HEK293 (cell line): ENCODE results near the gene YWHAG.

Experiments
- AEBP2 ChIP-seq: fragments of 450-650 bp; formaldehyde crosslinking; IDR thresholded peaks from 2 replicates; pipeline ENCODE4 v1.5.1; 2016; ENCODE audit warnings: missing biosample characterization, missing genetic modification characterization, borderline replicate concordance
- FEZF1 ChIP-seq: fragments of 450-650 bp; formaldehyde crosslinking; IDR thresholded peaks from 2 replicates; pipeline ENCODE4 v1.5.1; 2016; ENCODE audit warnings: missing biosample characterization, missing genetic modification characterization
- GLIS1 ChIP-seq: fragments of 450-650 bp; formaldehyde crosslinking; IDR thresholded peaks from 2 replicates; pipeline ENCODE4 v1.5.1; 2016; ENCODE audit warnings: missing biosample characterization, missing genetic modification characterization
- HOXD13 ChIP-seq: sonication (generic); formaldehyde crosslinking; IDR thresholded peaks from 2 replicates; pipeline ENCODE4 v1.8.0; 2022; ENCODE audit warnings: missing genetic modification reagents, borderline replicate concordance
- KLF16 ChIP-seq: fragments of 450-650 bp; formaldehyde crosslinking; IDR thresholded peaks from 2 replicates; pipeline ENCODE4 v1.5.1; 2017; ENCODE audit warnings: missing biosample characterization, missing genetic modification characterization
- OSR2 ChIP-seq: fragments of 450-650 bp; formaldehyde crosslinking; IDR thresholded peaks from 2 replicates; pipeline ENCODE4 v1.5.1; 2016; ENCODE audit warnings: missing biosample characterization, missing genetic modification characterization
- PRDM1 ChIP-seq: fragments of 450-650 bp; formaldehyde crosslinking; IDR thresholded peaks from 2 replicates; pipeline ENCODE4; 2016; ENCODE audit warnings: missing biosample characterization, missing genetic modification characterization
- ZBTB17 ChIP-seq: fragments of 450-650 bp; formaldehyde crosslinking; IDR thresholded peaks from 2 replicates; pipeline ENCODE4 v1.5.1; 2016; ENCODE audit warnings: missing biosample characterization, missing genetic modification characterization
- ZBTB48 ChIP-seq: fragments of 450-650 bp; formaldehyde crosslinking; IDR thresholded peaks from 2 replicates; pipeline ENCODE4 v1.5.1; 2016; ENCODE audit warnings: missing biosample characterization, missing genetic modification characterization
- ZBTB6 ChIP-seq: fragments of 450-650 bp; formaldehyde crosslinking; IDR thresholded peaks from 2 replicates; pipeline ENCODE4 v1.5.1; 2017; ENCODE audit warnings: missing biosample characterization, missing genetic modification characterization
- ZFHX2 ChIP-seq: fragments of 450-650 bp; formaldehyde crosslinking; conservative IDR thresholded peaks from 2 replicates; pipeline ENCODE4 v1.5.1; 2016; ENCODE audit warnings: missing biosample characterization, missing genetic modification characterization
- ZFP3 ChIP-seq: fragments of 450-650 bp; formaldehyde crosslinking; IDR thresholded peaks from 2 replicates; pipeline ENCODE4 v1.5.1; 2016; ENCODE audit warnings: low read depth, missing biosample characterization, missing genetic modification characterization
- ZFP37 ChIP-seq: fragments of 450-650 bp; formaldehyde crosslinking; IDR thresholded peaks from 2 replicates; pipeline ENCODE4 v1.5.1; 2016; ENCODE audit warnings: missing biosample characterization, missing genetic modification characterization
- ZIC2 ChIP-seq: fragments of 450-650 bp; formaldehyde crosslinking; IDR thresholded peaks from 2 replicates; pipeline ENCODE4 v1.5.1; 2016; ENCODE audit warnings: missing biosample characterization, missing genetic modification characterization
- ZNF132 ChIP-seq: fragments of 450-650 bp; formaldehyde crosslinking; IDR thresholded peaks from 2 replicates; pipeline ENCODE4 v1.5.1; 2017; ENCODE audit warnings: missing biosample characterization, missing genetic modification characterization, borderline replicate concordance
- ZNF146 ChIP-seq: fragments of 450-650 bp; formaldehyde crosslinking; IDR thresholded peaks from 2 replicates; pipeline ENCODE4 v1.5.1; 2016; ENCODE audit warnings: missing biosample characterization, missing genetic modification characterization
- ZNF155 ChIP-seq: fragments of 450-650 bp; formaldehyde crosslinking; IDR thresholded peaks from 2 replicates; pipeline ENCODE4 v1.5.1; 2016; ENCODE audit warnings: missing biosample characterization, missing genetic modification characterization
- ZNF18 ChIP-seq: fragments of 450-650 bp; formaldehyde crosslinking; IDR thresholded peaks from 2 replicates; pipeline ENCODE4 v1.5.1; 2016; ENCODE audit warnings: missing biosample characterization, missing genetic modification characterization
- ZNF202 ChIP-seq: fragments of 450-650 bp; formaldehyde crosslinking; IDR thresholded peaks from 2 replicates; pipeline ENCODE4 v1.5.1; 2016; ENCODE audit warnings: missing biosample characterization, missing genetic modification characterization, borderline replicate concordance
- ZNF211 ChIP-seq: fragments of 450-650 bp; formaldehyde crosslinking; IDR thresholded peaks from 2 replicates; pipeline ENCODE4 v1.5.1; 2016; ENCODE audit warnings: low read depth, missing biosample characterization, missing genetic modification characterization
- ZNF239 ChIP-seq: fragments of 450-650 bp; formaldehyde crosslinking; IDR thresholded peaks from 2 replicates; pipeline ENCODE4 v1.5.1; 2016; ENCODE audit warnings: missing biosample characterization, missing genetic modification characterization
- ZNF266 ChIP-seq: fragments of 450-650 bp; formaldehyde crosslinking; IDR thresholded peaks from 2 replicates; pipeline ENCODE4 v1.5.1; 2016; ENCODE audit warnings: missing biosample characterization, missing genetic modification characterization, low read depth
- ZNF354C ChIP-seq: fragments of 450-650 bp; formaldehyde crosslinking; IDR thresholded peaks from 2 replicates; pipeline ENCODE4 v1.5.1; 2016; ENCODE audit warnings: missing biosample characterization, missing genetic modification characterization, low read depth, borderline replicate concordance
- ZNF501 ChIP-seq: fragments of 450-650 bp; formaldehyde crosslinking; IDR thresholded peaks from 2 replicates; pipeline ENCODE4 v1.5.1; 2016; ENCODE audit warnings: missing biosample characterization, missing genetic modification characterization
- ZNF513 ChIP-seq: fragments of 450-650 bp; IDR thresholded peaks from 2 replicates; pipeline ENCODE4 v1.5.1; 2018; ENCODE audit warnings: missing biosample characterization, missing genetic modification characterization
- ZNF555 ChIP-seq: fragments of 450-650 bp; formaldehyde crosslinking; conservative IDR thresholded peaks from 2 replicates; pipeline ENCODE4 v1.5.1; 2017; ENCODE audit warnings: missing biosample characterization, mild to moderate bottlenecking, missing genetic modification characterization, inconsistent platforms
- ZNF560 ChIP-seq: fragments of 450-650 bp; formaldehyde crosslinking; IDR thresholded peaks from 2 replicates; pipeline ENCODE4 v1.5.1; 2017; ENCODE audit warnings: missing biosample characterization, missing genetic modification characterization, borderline replicate concordance
- ZNF596 ChIP-seq: fragments of 450-650 bp; IDR thresholded peaks from 2 replicates; pipeline ENCODE4 v1.5.0; 2018; ENCODE audit warnings: missing biosample characterization, mild to moderate bottlenecking, missing genetic modification characterization, moderate library complexity
- ZNF654 ChIP-seq: fragments of 450-650 bp; formaldehyde crosslinking; IDR thresholded peaks from 2 replicates; pipeline ENCODE4 v1.5.1; 2016; ENCODE audit warnings: low read depth, missing biosample characterization, missing genetic modification characterization
- ZNF747 ChIP-seq: fragments of 450-650 bp; formaldehyde crosslinking; IDR thresholded peaks from 2 replicates; pipeline ENCODE4 v1.5.1; 2016; ENCODE audit warnings: missing biosample characterization, missing genetic modification characterization
- ZNF792 ChIP-seq: fragments of 450-650 bp; formaldehyde crosslinking; IDR thresholded peaks from 2 replicates; pipeline ENCODE4 v1.5.1; 2016; ENCODE audit warnings: missing biosample characterization, missing genetic modification characterization
- ZNF843 ChIP-seq: fragments of 450-650 bp; formaldehyde crosslinking; IDR thresholded peaks from 2 replicates; pipeline ENCODE4 v1.5.1; 2016; ENCODE audit warnings: missing biosample characterization, missing genetic modification characterization
- TF ChIP-seq, protein P1 (sequence below): fragments of 450-650 bp; formaldehyde crosslinking; IDR thresholded peaks from 2 replicates; pipeline ENCODE4 v1.5.1; 2016; ENCODE audit warnings: missing biosample characterization, missing genetic modification characterization

Gene YWHAG

GRCh38 chr7:76314042-76314721 is 44.6 kb downstream of the YWHAG start (continued):
- TF ChIP-seq ZNF132 (tag by site-specific recombination) (no peak), AEBP2 (no peak), ZNF146 (tag by site-specific recombination) (no peak), ZNF843 (no peak), ZNF792 (tag by site-specific recombination) (no peak), ZNF211 (tag by site-specific recombination) (no peak), GLIS1 (peak; percentile 92), ZFHX2 (peak; percentile 64), PRDM1 (tag by site-specific recombination) (no peak), ZNF555 (tag by site-specific recombination) (no peak), ZNF747 (tag by site-specific recombination) (no peak), OSR2 (tag by site-specific recombination) (no peak), ZNF155 (tag by site-specific recombination) (no peak), ZNF501 (tag by site-specific recombination) (peak; percentile 66; the same call in 1 of the 2 replicates), ZFP3 (tag by site-specific recombination) (no peak), ZBTB6 (tag by site-specific recombination) (peak; percentile 57; the same call in 1 of the 2 replicates), ZNF513 (tag by site-specific recombination) (no peak), ZNF354C (tag by site-specific recombination) (no peak), ZNF654 (peak; percentile 95), KLF16 (tag by site-specific recombination) (no peak), ZNF266 (tag by site-specific recombination) (no peak), ZNF202 (no peak), HOXD13 (CRISPR knock-in tag) (no peak), ZBTB48 (tag by site-specific recombination) (no peak), ZNF239 (tag by site-specific recombination) (no peak), ZNF18 (tag by site-specific recombination) (no peak), ZNF560 (no peak), ZBTB17 (tag by site-specific recombination) (peak; percentile 77), ZIC2 (peak; percentile 56), ZFP37 (no peak), ZNF596 (no peak), FEZF1 (tag by site-specific recombination) (no peak)
- TF ChIP-seq, protein P1, sequence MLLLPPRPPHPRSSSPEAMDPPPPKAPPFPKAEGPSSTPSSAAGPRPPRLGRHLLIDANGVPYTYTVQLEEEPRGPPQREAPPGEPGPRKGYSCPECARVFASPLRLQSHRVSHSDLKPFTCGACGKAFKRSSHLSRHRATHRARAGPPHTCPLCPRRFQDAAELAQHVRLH (tag by site-specific recombination): no peak
